HT-29 (cell line): ENCODE measurements around the gene GRIN2A. TPM values are rescaled to one million over a fixed set of nuclear protein-coding genes. Genes with fewer than 3 reads are reported as not detected.

ENCODE experiments used
- DNase-seq: peaks from one replicate; pipeline ENCODE4 v3.0.0-alpha.2; 2015; ENCODE audit warnings: low spot score
- total RNA-seq: library from RNA; depleted of rRNA; stranded (reverse); fragments of >200 nt; shearing (Covaris generic); gene quantifications from 2 replicates; pipeline ENCODE4 v1.2.3, GENCODE V29; 2014; rRNA removed

Gene GRIN2A
- not detected in 2 replicates for total RNA-seq

- no peak for DNase-seq
These were observed at the start of gene GRIN2A for GRCh38 chr16:10182222-10183053. Gene GRIN2A, minus strand, starts transcription at chr16:10182428. Its CDS starts 2,017 bp downstream, at chr16:10180411.

DNA sequence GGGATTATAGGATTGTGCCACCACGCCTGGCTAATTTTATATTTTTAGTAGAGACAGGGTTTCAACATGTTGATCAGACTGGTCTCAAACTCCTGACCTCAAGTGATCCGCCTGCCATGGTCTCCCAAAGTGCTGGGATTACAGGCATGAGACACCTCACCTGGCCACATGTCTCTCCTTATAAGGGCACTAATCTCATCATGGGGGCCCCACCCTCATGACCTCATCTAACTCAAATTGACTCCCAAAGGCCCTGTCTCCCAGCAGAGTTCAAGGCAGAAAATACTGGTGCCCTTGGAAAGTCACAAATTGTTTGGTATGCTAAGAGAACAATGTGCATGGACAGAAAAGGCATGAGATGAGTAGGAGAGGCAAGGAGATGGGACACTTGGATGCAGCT is 49.3 kb upstream of the GRIN2A start:
- no peak for DNase-seq

DNA sequence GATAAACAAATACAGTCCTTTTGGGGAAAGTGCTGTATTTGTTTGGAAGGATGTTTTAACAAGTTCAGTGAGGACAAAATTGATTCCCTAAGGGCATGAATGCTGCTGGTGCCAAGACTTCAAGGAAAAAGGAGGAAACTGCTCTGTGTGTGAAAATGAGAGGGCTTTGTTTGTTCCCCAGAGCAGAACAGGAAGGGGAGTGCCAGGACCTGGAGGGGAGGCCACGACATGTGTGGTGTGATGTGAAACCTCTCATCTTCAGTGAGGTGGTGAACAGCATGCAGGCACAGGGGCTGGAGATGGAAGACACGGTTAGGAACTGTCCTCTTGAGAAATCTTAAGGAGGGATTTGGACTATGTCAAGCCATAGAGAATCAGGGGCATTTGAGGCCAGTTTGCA is 46.6 kb upstream of the GRIN2A start:
- no peak for DNase-seq

GRCh38 chr16:10226987-10227306 is 44.7 kb upstream of the GRIN2A start:
- DNase-seq = no peak

GRCh38 chr16:10226141-10226986 is 44.1 kb upstream of the GRIN2A start:
- no peak for DNase-seq

DNA sequence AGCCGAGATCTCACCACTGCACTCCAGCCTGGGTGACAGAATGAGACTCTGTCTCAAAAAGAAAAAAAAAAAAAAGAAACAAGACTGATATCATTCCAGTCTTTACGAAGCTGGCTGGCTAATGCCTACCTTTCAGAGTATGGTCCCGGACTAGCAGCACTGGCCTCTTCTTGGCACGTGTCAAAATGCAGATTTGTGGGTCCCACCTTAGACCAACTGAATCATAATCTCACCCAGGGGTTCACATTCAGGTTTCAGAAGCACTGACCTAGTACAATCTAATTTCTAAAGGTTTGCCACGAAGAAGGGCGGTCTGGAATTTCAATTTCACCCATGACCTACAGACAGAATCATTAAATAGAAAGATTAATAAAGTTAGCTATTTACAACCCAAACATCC is 43.4 kb upstream of the GRIN2A start:
- no peak for DNase-seq

DNA sequence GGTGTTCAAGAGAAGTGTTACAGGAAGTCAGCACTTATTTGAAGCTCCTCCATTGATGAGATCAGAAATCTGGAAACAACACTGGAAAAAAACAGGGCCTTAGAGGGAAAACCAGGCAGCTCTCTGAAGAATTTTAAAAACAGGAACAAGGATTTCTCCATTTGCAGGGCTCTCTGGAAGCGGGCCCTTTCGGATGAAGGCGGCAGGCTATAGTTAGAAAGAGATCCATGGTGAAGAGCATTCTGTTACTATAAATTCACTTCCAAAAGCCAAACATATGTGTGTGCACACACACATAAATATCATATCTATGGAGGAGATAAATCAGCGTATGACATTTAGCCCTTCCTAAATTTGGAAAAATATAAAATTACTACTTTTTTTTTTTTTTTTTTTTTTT is 42.6 kb upstream of the GRIN2A start:
- no peak for DNase-seq

DNA sequence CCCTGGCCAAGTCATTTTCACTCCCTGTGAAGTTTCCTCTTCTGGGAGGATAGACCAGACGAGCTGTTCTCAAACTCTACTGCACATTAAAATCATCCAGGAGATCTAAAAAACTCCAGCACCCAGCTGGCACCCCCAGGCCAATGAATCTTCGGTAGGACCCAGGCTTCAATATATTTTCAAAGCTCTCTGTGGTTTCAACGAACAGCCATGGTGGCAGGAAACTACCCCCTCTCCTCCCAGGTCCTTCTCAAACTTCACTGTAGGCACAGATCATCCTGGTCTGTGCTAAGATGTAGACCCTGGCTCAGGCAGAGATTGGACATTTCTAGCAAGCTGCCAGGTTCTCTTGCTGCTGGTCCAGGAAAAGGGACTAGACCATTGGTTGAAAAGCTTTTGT is 38.7 kb upstream of the GRIN2A start:
- DNase-seq = no peak

DNA sequence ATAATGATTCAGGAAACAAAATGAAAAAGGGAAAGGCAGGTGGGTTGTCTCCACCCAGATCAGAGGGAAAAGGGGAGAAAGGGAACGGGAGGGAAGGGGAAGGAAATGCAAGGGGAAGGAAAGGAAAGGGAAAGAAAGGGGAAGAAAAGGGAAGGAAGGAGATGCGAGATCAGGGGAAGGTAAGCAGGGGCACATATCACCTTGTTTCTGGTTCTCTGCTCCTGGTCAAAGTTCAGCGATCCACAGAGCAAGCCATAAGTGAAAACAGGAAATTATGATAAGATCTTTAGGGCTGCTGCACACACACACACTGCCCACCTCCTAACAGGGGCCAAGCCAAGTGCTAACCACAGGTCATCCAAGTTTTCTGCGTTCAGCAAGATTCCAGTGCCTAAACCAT is 37.5 kb upstream of the GRIN2A start:
- peak; percentile 45 for DNase-seq

DNA sequence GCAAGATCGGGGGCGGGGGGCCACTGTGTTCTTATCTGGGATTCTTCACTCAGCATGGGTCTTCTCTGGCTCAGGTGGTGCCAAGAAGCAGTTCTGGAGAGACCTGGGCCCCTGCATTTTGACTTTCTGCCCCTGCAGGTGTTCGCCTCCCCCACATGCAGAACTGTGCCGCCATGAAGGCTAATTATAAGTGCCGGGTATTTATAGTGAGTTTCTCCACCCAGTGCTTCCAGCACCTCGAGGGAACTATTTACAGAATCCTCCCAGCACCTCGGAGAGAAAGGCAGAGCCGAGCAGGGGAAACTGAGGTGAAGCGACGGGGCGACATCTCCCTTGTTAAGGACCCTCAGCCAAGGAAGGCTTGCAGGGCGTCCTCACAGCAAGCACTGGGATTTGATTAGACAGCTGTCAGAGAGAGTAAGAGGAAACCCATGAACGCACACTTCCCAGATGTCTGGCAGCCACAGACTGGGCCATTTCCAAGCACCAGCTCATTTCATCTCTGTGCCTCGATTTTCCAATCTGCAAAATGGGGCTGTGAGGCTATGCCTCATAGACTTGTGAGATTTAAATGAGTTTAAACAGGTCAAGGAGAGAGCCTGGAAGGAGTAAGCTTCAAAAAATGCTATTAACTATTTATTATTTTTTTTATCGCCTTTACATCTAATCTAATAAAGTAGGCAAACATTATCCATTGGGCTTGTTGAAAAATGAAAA is 36.4 kb upstream of the GRIN2A start:
- no peak for DNase-seq

GRCh38 chr16:10213748-10214147 is 31.5 kb upstream of the GRIN2A start:
- DNase-seq = no peak

GRCh38 chr16:10210944-10211343 is 28.7 kb upstream of the GRIN2A start:
- DNase-seq = no peak

- DNase-seq = no peak
These were observed 24.6 kb upstream of the GRIN2A start for GRCh38 chr16:10206865-10207264.

GRCh38 chr16:10206215-10206614 is 24.0 kb upstream of the GRIN2A start:
- DNase-seq = no peak

- no peak for DNase-seq
These were observed 23.5 kb upstream of the GRIN2A start for GRCh38 chr16:10205688-10206087.

DNA sequence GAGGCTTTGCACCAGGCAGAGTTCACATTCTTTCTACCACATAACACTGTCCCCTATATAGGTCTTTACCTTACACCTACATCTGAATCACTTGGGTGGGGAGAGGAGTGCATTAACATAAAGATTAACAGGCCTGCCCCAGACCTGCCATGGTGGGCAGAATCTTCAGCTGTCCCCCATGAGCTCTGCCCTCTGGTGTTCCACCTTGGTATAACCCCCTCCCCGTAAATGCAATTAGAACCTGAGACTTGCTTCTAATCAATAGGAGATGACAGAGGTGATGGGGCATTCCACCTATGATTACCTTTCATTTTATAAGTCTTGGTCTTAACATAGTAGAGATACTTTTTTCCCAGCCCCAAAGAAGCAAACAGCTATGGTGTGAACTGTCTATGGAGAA is 20.4 kb upstream of the GRIN2A start:
- DNase-seq = peak; percentile 49

DNA sequence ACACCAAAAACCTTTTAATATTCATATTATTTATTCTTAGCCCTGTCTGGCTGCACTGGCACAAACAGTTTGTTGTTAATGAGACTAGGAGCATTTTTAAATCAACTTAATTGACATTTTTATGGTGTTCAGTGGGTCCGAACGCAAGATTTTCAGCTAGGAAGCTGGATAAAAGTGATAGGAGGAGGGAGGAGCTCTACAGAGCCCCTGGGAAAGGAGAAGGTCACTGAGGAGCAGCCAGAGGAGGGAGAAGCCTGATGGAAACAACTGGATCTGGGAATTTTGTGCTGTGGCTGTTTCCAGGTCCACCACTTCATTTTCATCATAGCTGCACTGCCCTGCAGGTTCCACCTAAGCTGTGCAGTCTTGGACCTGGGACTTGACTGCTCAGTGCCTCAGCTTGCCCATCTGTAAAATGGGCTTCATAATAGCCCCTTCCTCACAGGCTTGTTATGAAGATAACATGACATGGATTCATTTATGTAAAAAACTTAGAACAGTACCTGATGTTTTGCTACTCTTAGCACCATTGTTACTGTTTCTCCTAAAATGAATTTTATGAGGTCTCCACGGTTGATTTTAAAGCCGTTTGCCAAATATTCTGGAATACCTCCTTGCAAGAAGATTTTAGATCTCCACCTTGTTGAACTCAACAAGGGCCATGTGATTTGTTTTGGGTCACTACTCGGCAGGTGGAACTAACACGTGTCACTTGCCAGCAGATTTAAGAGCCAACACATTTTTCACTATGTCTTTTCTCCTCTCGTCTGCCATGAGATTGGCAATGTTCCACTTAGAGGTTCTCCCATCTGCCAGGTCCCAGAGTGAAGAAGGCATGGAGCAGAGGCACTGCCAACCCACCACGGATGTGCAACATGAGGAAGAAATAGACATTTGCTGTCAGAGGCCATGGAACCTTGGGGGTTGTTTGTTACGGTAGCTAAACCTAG is 18.7 kb upstream of the GRIN2A start:
- DNase-seq = no peak

- DNase-seq = no peak
These were observed 14.8 kb upstream of the GRIN2A start for GRCh38 chr16:10196999-10197398.

- no peak for DNase-seq
These were observed 8.9 kb upstream of the GRIN2A start for GRCh38 chr16:10191096-10191495.

- no peak for DNase-seq
These were observed 7.7 kb upstream of the GRIN2A start for GRCh38 chr16:10189861-10190390.

GRCh38 chr16:10188236-10188635 is 6.0 kb upstream of the GRIN2A start:
- DNase-seq = no peak
